GM19372 (cell line): ENCODE measurements around the gene CDH13.

Experiments
- ATAC-seq: cut with Tn5 transposase; IDR thresholded peaks from one replicate; pipeline ENCODE4 v1.9.1; 2021; ENCODE audit warnings: mild to moderate bottlenecking, low read depth, moderate library complexity; ENCODE audit not compliant: unreplicated experiment

The CDH13 gene

GRCh38 chr16:83742124-83742899, 1115.5 kb downstream of the CDH13 start:
- ATAC-seq: no peak

GRCh38 chr16:83743241-83743640, 1116.5 kb downstream of the CDH13 start:
- no peak for ATAC-seq

- ATAC-seq: no peak
These were observed 1117.0 kb downstream of the CDH13 start for GRCh38 chr16:83743720-83744119.

GRCh38 chr16:83744441-83744981, 1117.7 kb downstream of the CDH13 start:
- ATAC-seq: no peak

GRCh38 chr16:83746611-83747010, 1119.8 kb downstream of the CDH13 start:
- no peak for ATAC-seq

GRCh38 chr16:83747936-83748335, 1121.2 kb downstream of the CDH13 start:
- no peak for ATAC-seq

- no peak for ATAC-seq
These were observed 1128.6 kb downstream of the CDH13 start for GRCh38 chr16:83755391-83755790.

- no peak for ATAC-seq
These were observed 1135.6 kb downstream of the CDH13 start for GRCh38 chr16:83762141-83762991.

- ATAC-seq: no peak
These were observed 1136.2 kb downstream of the CDH13 start for GRCh38 chr16:83762992-83763358.

GRCh38 chr16:83768986-83769385, 1142.2 kb downstream of the CDH13 start:
- ATAC-seq: no peak

GRCh38 chr16:83769397-83770008, 1142.7 kb downstream of the CDH13 start:
- ATAC-seq: no peak

- ATAC-seq: no peak
These were observed 1144.7 kb downstream of the CDH13 start for GRCh38 chr16:83771306-83771942.

- no peak for ATAC-seq
These were observed 1146.0 kb downstream of the CDH13 start for GRCh38 chr16:83772806-83773205.

GRCh38 chr16:83774066-83774465, 1147.3 kb downstream of the CDH13 start:
- ATAC-seq: no peak

GRCh38 chr16:83776944-83777343, 1150.2 kb downstream of the CDH13 start:
- no peak for ATAC-seq

- no peak for ATAC-seq
These were observed 1153.1 kb downstream of the CDH13 start for GRCh38 chr16:83779886-83780285.

- ATAC-seq: no peak
These were observed 1158.7 kb downstream of the CDH13 start for GRCh38 chr16:83785455-83785854.

- ATAC-seq: no peak
These were observed 1163.1 kb downstream of the CDH13 start for GRCh38 chr16:83789642-83790401.

GRCh38 chr16:83791916-83792315, 1165.1 kb downstream of the CDH13 start:
- ATAC-seq: no peak

GRCh38 chr16:83792391-83792790, 1165.6 kb downstream of the CDH13 start:
- ATAC-seq: no peak
